ENCODE measurements around the gene C15orf62. TPM values are rescaled to one million over a fixed set of nuclear protein-coding genes. Genes with fewer than 3 reads are reported as not detected.

The C15orf62 gene
- polyA plus RNA-seq, 1 donor from 2014 or later, result not detected

GRCh38 chr15:40807028-40807887 is 37.5 kb downstream of the C15orf62 start, which contains the start of the genes DNAJC17 and ZFYVE19:
Gene DNAJC17, minus strand, starts transcription at chr15:40807473. Its CDS starts 27 bp downstream, at chr15:40807446.
Gene ZFYVE19, plus strand, starts transcription at chr15:40807089. Its CDS starts 501 bp downstream, at chr15:40807590.
- Histone ChIP-seq H3K27ac (ENCODE audit: low read length) (peak within 1 kb of the TSS; percentile 97), H3K27me3 (ENCODE audit: insufficient read depth, low read depth, low read length) (no peaks in the 10 kb centered on the region), H3K36me3 (ENCODE audit: insufficient read depth, low read length) (no peaks in the 10 kb centered on the region), H3K4me2 (ENCODE audit: low read length) (peak within 1 kb of the TSS; percentile 99), H3F3A (ENCODE audit: insufficient read depth, low read length, poor library complexity, severe bottlenecking) (no peaks in the 10 kb centered on the region), H3K9me3 (ENCODE audit: low read length) (no peaks in the 10 kb centered on the region), H3K9me2 (ENCODE audit: insufficient read depth, low read length) (no peaks in the 10 kb centered on the region), H2AFZ (ENCODE audit: low read depth, low read length) (peak within 1 kb of the TSS; percentile 94), H3K4me3 (ENCODE audit: low read length) (peak within 1 kb of the TSS; percentile 96), H3K9ac (ENCODE audit: low read length) (peak within 1 kb of the TSS; percentile 99), H4K20me1 (ENCODE audit: insufficient read depth) (no peaks in the 10 kb centered on the region), H3K79me2 (replicated peaks; ENCODE audit: insufficient read depth, low read length) (peaks cover 3% of the 10 kb centered on the region)
- no peak for TF ChIP-seq EP300 (conservative IDR thresholded peaks at IDR 0.05; ENCODE audit: poor library complexity, severe bottlenecking)
- TF ChIP-seq MXI1 (conservative IDR thresholded peaks at IDR 0.05; ENCODE audit: poor library complexity, severe bottlenecking), result peak; percentile 66
- no peak for TF ChIP-seq EZH2 (IDR thresholded peaks at IDR 0.05; ENCODE audit: borderline replicate concordance, insufficient read depth, low read length, poor library complexity, severe bottlenecking)
- TF ChIP-seq REST (IDR thresholded peaks at IDR 0.05; ENCODE audit: borderline replicate concordance), result peak; percentile 56
- peak; percentile 45 for TF ChIP-seq CTCF (IDR thresholded peaks at IDR 0.05; ENCODE audit: poor library complexity, severe bottlenecking)
- TF ChIP-seq RAD21 (conservative IDR thresholded peaks at IDR 0.05), result no peak
- TF ChIP-seq POLR2AphosphoS5 (IDR thresholded peaks at IDR 0.05), result peak; percentile 61
- TF ChIP-seq TAF1 (IDR thresholded peaks at IDR 0.05; ENCODE audit: low read depth), result peak; percentile 90
- TF ChIP-seq SMC3 (conservative IDR thresholded peaks at IDR 0.05; ENCODE audit: poor library complexity), result peak; percentile 21

GRCh38 chr15:40807888-40808461 is 38.2 kb downstream of the C15orf62 start:
- H3F3A ChIP-seq (ENCODE audit: insufficient read depth, low read length, poor library complexity, severe bottlenecking), result no peaks in the 10 kb centered on the region

More at GRCh38 chr15:40807888-40808461, 38.2 kb downstream of the C15orf62 start:
- no peaks in the 10 kb centered on the region for H3K27me3 ChIP-seq (ENCODE audit: insufficient read depth, low read depth, low read length)
- TF ChIP-seq TAF1 (IDR thresholded peaks at IDR 0.05; ENCODE audit: low read depth) (no peak), MXI1 (conservative IDR thresholded peaks at IDR 0.05; ENCODE audit: poor library complexity, severe bottlenecking) (no peak), POLR2AphosphoS5 (IDR thresholded peaks at IDR 0.05) (no peak), RAD21 (conservative IDR thresholded peaks at IDR 0.05) (no peak), EZH2 (IDR thresholded peaks at IDR 0.05; ENCODE audit: borderline replicate concordance, insufficient read depth, low read length, poor library complexity, severe bottlenecking) (no peak), EP300 (conservative IDR thresholded peaks at IDR 0.05; ENCODE audit: poor library complexity, severe bottlenecking) (no peak), REST (IDR thresholded peaks at IDR 0.05; ENCODE audit: borderline replicate concordance) (no peak), SMC3 (conservative IDR thresholded peaks at IDR 0.05; ENCODE audit: poor library complexity) (no peak)
- no peaks in the 10 kb centered on the region for H4K20me1 ChIP-seq (ENCODE audit: insufficient read depth)
- H3K79me2 ChIP-seq (replicated peaks; ENCODE audit: insufficient read depth, low read length), result peaks cover 3% of the 10 kb centered on the region
- peak overlapping the region; percentile 97 for H3K27ac ChIP-seq (ENCODE audit: low read length)
- peak overlapping the region; percentile 94 for H2AFZ ChIP-seq (ENCODE audit: low read depth, low read length)
- no peaks in the 10 kb centered on the region for H3K9me2 ChIP-seq (ENCODE audit: insufficient read depth, low read length)
- no peaks in the 10 kb centered on the region for H3K9me3 ChIP-seq (ENCODE audit: low read length)
- H3K4me2 ChIP-seq (ENCODE audit: low read length), result peak overlapping the region; percentile 80
- peak overlapping the region; percentile 96 for H3K4me3 ChIP-seq (ENCODE audit: low read length)
- H3K9ac ChIP-seq (ENCODE audit: low read length), result peak overlapping the region; percentile 99
- no peaks in the 10 kb centered on the region for H3K36me3 ChIP-seq (ENCODE audit: insufficient read depth, low read length)

Measured in neural cell (in vitro differentiated cells).